NT2/D1 (cell line): Measurements from ENCODE around the gene PHACTR1.

Source experiments
- DNase-seq: peaks from one replicate; pipeline ENCODE4 v3.0.0-alpha.2; 2011; ENCODE audit warnings: low read depth, low spot score
- H3K27me3 ChIP-seq: 2 replicates; pipeline ENCODE4 v1.6.0; 2011; ENCODE audit warnings: mild to moderate bottlenecking; ENCODE audit not compliant: insufficient read length, insufficient read depth
- H3K36me3 ChIP-seq: 2 replicates; pipeline ENCODE4 v1.6.1; 2011; ENCODE audit warnings: mild to moderate bottlenecking, low read length, mixed read lengths; ENCODE audit not compliant: insufficient read depth, insufficient read length
- H3K4me1 ChIP-seq: 2 replicates; pipeline ENCODE4 v1.5.1; 2011; ENCODE audit not compliant: insufficient read depth, insufficient read length
- H3K4me3 ChIP-seq: 2 replicates; pipeline ENCODE4 v1.5.1; 2011; ENCODE audit warnings: low read depth; ENCODE audit not compliant: insufficient read length
- H3K9ac ChIP-seq: 2 replicates; pipeline ENCODE4 v1.6.0; 2011; ENCODE audit warnings: low read depth; ENCODE audit not compliant: insufficient read length
- H3K9me3 ChIP-seq: 2 replicates; pipeline ENCODE4 v1.5.1; 2011; ENCODE audit warnings: mild to moderate bottlenecking, low read length; ENCODE audit not compliant: insufficient read depth
- SUZ12 ChIP-seq: IDR thresholded peaks from 2 replicates; pipeline ENCODE4 v1.6.1; 2011; ENCODE audit not compliant: insufficient read length, insufficient read depth; ENCODE audit errors: extremely low read depth
- YY1 ChIP-seq: IDR thresholded peaks from 2 replicates; pipeline ENCODE4 v1.6.1; 2011; ENCODE audit not compliant: insufficient read length, insufficient read depth
- ZNF274 ChIP-seq: IDR thresholded peaks from 2 replicates; pipeline ENCODE4 v1.6.1; 2011; ENCODE audit warnings: mild to moderate bottlenecking, low read depth, low read length

Gene PHACTR1

DNA sequence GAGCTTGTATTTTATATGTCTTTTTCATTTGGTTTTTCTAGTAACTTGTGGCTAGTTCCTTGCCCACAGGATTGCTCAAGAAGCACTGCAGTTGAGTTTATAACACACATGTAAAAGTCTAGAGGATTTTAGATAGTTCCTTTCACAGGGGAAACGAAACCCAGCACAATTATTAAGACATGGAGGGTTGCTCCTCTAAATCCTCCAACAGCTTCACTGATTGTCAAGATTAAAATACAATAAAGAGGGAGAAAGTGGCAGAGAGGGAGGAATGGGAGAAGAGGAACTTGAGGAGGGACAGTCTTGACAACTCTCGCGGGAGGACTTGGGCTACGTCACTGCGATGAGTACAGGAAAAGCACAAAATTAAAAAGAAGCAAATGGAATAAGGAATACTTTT lies 621.5 kb downstream of the PHACTR1 start:
- Histone ChIP-seq H3K4me1 (no peaks in the 10 kb centered on the region), H3K4me3 (no peak overlapping the region)

More for the DNA sequence above, 621.5 kb downstream of the PHACTR1 start:
- no peak overlapping the region for H3K9ac ChIP-seq
- no peaks in the 10 kb centered on the region for H3K27me3 ChIP-seq
- no peaks in the 10 kb centered on the region for H3K36me3 ChIP-seq
- H3K9me3 ChIP-seq, result no peaks in the 10 kb centered on the region
- no peak for DNase-seq
- no peak for TF ChIP-seq YY1
- TF ChIP-seq SUZ12, result no peak
- no peak for TF ChIP-seq ZNF274
